ENCODE data around the gene AKAP8. TPM values are rescaled to one million over a fixed set of nuclear protein-coding genes. Genes with fewer than 3 reads are reported as not detected.

The AKAP8 gene
- total and polyA plus RNA-seq, 9 of the 15 experiments (the other 6 are each of a cell fraction or from before 2014, with no cell fraction given) = 3.4 to 56.5 (median 15.0) TPM

- TF ChIP-seq ETV6 (IDR thresholded peaks at IDR 0.05; ENCODE audit: borderline replicate concordance in 1 of 2, low read depth in 2 of 2, low read length in 1 of 2) (no peak), ETV6 (CRISPR knock-in tag; IDR thresholded peaks at IDR 0.05; ENCODE audit: borderline replicate concordance) (0 out of 2 replicates have a peak, but pooled peaks have one; percentile 59), ZNF639 (CRISPR knock-in tag; conservative IDR thresholded peaks at IDR 0.05 in 1 of 2, IDR thresholded peaks at IDR 0.05 in 1 of 2) (peak in 1 of 2 experiments; percentile 66; a peak in 2 of 4 replicates), THAP12 (CRISPR knock-in tag; IDR thresholded peaks at IDR 0.05) (peak; percentile 12; the same call in 1 of the 2 replicates), SIRT6 (IDR thresholded peaks at IDR 0.05; ENCODE audit: low read depth, low read length) (no peak), RBFOX2 (IDR thresholded peaks at IDR 0.05; ENCODE audit: low read depth, low read length) (peak; percentile 80), IFI16 (CRISPR knock-in tag; IDR thresholded peaks at IDR 0.05) (no peak), GMEB1 (CRISPR knock-in tag; IDR thresholded peaks at IDR 0.05) (peak; percentile 73), ZZZ3 (IDR thresholded peaks at IDR 0.05) (no peak), BDP1 (IDR thresholded peaks at IDR 0.05; ENCODE audit: insufficient read depth, insufficient read length) (no peak), ZNF740 (CRISPR knock-in tag; IDR thresholded peaks at IDR 0.05) (peak; percentile 41; the same call in 1 of the 2 replicates), ZNF740 (tag; IDR thresholded peaks at IDR 0.05) (no peak), HNRNPH1 (optimal IDR thresholded peaks at IDR 0.05; ENCODE audit: low read depth, low read length) (no peak), NR2C1 (IDR thresholded peaks at IDR 0.05) (no peak), NR2C1 (tag; IDR thresholded peaks at IDR 0.05) (no peak), POLR2G (IDR thresholded peaks at IDR 0.05; ENCODE audit: low read depth, low read length) (peak; percentile 68), ZBTB2 (IDR thresholded peaks at IDR 0.05) (no peak), CHD1 (IDR thresholded peaks at IDR 0.05; ENCODE audit: low read length) (peak; percentile 77)
Observed at GRCh38 chr19:15331419-15332310, 47.9 kb downstream of the AKAP8 start (continued).
